Neural cell (in vitro differentiated cells): ENCODE measurements around the gene GNAS-AS1. TPM values are rescaled to one million over a fixed set of nuclear protein-coding genes. Genes with fewer than 3 reads are reported as not detected.

Experiments used
- polyA plus RNA-seq: library from polyadenylated mRNA; depleted of rRNA; stranded (reverse); fragments of >200 nt; gene quantifications from 2 replicates; pipeline ENCODE4 v1.2.3, GENCODE V29; 2014
- small RNA-seq, 3 experiments: library from RNA; depleted of rRNA; stranded (forward); fragments of <200 nt; gene quantifications; one replicate each; pipeline ENCODE3, GENCODE V24; 2012

Gene GNAS-AS1
- polyA plus RNA-seq, 1 donor from 2014 or later, result not detected

Small RNAs within 50 kb of the gene (small RNA-seq; reads per million reads assigned to genes)
- gene MIR298 (0 to 0.07 (median 0) reads per million in 3 experiments), gene RF02127 (0 reads per million in 3 experiments), gene RF02128 (0 reads per million in 3 experiments), gene RF02130 (0 reads per million in 3 experiments), gene RF02131 (0 reads per million in 3 experiments)

Other genes starting within 250 kb of the GNAS-AS1 start
- 120 and 130 TPM in 2 replicates for gene STX16, start 199.6 kb downstream of the GNAS-AS1 start, polyA plus RNA-seq
- gene NPEPL1, start 158.1 kb downstream of the GNAS-AS1 start, polyA plus RNA-seq, result 63.4 and 81.9 TPM in 2 replicates
- gene GNAS, start 1.8 kb upstream of the GNAS-AS1 start, polyA plus RNA-seq, result 958 and 975 TPM in 2 replicates
- 88.7 and 104 TPM in 2 replicates for gene NELFCD, start 130.4 kb upstream of the GNAS-AS1 start, polyA plus RNA-seq
- gene CTSZ, start 156.4 kb upstream of the GNAS-AS1 start, polyA plus RNA-seq, result 0.31 and 0.78 TPM in 2 replicates
- not detected in 2 replicates for gene TUBB1, start 168.5 kb upstream of the GNAS-AS1 start, polyA plus RNA-seq
- 133 and 136 TPM in 2 replicates for gene ATP5F1E, start 181.4 kb upstream of the GNAS-AS1 start, polyA plus RNA-seq
- 38.5 and 50.5 TPM in 2 replicates for gene PRELID3B, start 191.9 kb upstream of the GNAS-AS1 start, polyA plus RNA-seq